ENCODE measurements around the gene HEXB. TPM values are rescaled to one million over a fixed set of nuclear protein-coding genes. Genes with fewer than 3 reads are reported as not detected.

Gene HEXB
- total and polyA plus RNA-seq, 2 of the 13 experiments (the other 11 are each of a cell fraction or from before 2014, with no cell fraction given) = 100 to 104 TPM

DNA sequence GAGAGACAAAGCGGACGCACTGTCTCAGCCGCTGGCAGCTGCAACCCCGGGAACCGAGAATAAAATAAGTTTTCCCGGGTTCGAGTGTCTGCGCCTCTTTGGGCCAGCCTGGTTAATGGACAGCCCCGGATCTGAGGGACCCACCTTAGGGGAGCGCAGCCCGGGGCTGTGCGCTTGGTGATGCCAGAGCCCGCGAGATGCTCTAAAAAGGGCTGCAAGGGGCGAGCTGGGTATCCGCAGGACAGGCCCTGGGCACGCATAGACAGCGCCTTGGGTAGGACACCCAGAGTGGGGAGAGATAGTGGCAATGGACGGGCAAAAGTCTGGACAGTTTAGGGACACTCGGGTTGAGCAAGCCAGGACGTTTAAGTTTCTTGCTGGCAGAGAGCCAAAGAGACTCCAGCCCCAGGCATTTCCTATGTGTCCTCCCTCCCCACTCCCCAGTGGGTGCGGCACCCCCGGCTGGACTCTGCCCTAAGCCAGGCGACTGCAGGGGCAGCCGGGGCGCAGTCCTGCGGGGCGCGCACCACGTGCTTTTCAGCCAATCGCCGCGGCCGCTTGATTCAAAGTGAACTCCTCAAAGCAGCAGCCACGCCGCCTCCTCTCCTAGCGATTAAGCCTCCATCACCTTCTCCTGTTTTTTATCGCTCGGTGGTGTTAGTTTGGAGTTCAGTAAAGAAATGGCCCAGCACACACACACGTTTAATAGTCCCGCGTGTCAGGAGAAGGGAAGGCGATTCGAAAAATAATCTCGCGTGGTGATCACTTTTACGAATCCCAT lies 43.9 kb upstream of the HEXB start (continued):
- TF ChIP-seq NFE2L1 (CRISPR knock-in tag; IDR thresholded peaks at IDR 0.05; ENCODE audit: borderline replicate concordance) (no peak), SNAPC2 (CRISPR knock-in tag; IDR thresholded peaks at IDR 0.05) (no peak), KDM2A (CRISPR knock-in tag; IDR thresholded peaks at IDR 0.05; ENCODE audit: borderline replicate concordance, low read depth) (peak; percentile 46; the same call in 1 of the 2 replicates), ZNF160 (CRISPR knock-in tag; IDR thresholded peaks at IDR 0.05) (no peak), SOX6 (IDR thresholded peaks at IDR 0.05) (no peak), SOX6 (CRISPR knock-in tag; IDR thresholded peaks at IDR 0.05) (peak; percentile 57), ADNP (CRISPR knock-in tag; IDR thresholded peaks at IDR 0.05) (no peak), REPIN1 (CRISPR knock-in tag; IDR thresholded peaks at IDR 0.05; ENCODE audit: borderline replicate concordance, low read depth) (no peak), TEAD2 (CRISPR knock-in tag; IDR thresholded peaks at IDR 0.05) (no peak), TEAD3 (CRISPR knock-in tag; optimal IDR thresholded peaks at IDR 0.05; ENCODE audit: borderline replicate concordance) (peak; percentile 64)
- TF ChIP-seq, protein P1, sequence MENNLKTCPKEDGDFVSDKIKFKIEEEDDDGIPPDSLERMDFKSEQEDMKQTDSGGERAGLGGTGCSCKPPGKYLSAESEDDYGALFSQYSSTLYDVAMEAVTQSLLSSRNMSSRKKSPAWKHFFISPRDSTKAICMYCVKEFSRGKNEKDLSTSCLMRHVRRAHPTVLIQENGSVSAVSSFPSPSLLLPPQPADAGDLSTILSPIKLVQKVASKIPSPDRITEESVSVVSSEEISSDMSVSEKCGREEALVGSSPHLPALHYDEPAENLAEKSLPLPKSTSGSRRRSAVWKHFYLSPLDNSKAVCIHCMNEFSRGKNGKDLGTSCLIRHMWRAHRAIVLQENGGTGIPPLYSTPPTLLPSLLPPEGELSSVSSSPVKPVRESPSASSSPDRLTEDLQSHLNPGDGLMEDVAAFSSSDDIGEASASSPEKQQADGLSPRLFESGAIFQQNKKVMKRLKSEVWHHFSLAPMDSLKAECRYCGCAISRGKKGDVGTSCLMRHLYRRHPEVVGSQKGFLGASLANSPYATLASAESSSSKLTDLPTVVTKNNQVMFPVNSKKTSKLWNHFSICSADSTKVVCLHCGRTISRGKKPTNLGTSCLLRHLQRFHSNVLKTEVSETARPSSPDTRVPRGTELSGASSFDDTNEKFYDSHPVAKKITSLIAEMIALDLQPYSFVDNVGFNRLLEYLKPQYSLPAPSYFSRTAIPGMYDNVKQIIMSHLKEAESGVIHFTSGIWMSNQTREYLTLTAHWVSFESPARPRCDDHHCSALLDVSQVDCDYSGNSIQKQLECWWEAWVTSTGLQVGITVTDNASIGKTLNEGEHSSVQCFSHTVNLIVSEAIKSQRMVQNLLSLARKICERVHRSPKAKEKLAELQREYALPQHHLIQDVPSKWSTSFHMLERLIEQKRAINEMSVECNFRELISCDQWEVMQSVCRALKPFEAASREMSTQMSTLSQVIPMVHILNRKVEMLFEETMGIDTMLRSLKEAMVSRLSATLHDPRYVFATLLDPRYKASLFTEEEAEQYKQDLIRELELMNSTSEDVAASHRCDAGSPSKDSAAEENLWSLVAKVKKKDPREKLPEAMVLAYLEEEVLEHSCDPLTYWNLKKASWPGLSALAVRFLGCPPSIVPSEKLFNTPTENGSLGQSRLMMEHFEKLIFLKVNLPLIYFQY (CRISPR knock-in tag; IDR thresholded peaks at IDR 0.05; ENCODE audit: borderline replicate concordance) = no peak
- TF ChIP-seq, protein P2, sequence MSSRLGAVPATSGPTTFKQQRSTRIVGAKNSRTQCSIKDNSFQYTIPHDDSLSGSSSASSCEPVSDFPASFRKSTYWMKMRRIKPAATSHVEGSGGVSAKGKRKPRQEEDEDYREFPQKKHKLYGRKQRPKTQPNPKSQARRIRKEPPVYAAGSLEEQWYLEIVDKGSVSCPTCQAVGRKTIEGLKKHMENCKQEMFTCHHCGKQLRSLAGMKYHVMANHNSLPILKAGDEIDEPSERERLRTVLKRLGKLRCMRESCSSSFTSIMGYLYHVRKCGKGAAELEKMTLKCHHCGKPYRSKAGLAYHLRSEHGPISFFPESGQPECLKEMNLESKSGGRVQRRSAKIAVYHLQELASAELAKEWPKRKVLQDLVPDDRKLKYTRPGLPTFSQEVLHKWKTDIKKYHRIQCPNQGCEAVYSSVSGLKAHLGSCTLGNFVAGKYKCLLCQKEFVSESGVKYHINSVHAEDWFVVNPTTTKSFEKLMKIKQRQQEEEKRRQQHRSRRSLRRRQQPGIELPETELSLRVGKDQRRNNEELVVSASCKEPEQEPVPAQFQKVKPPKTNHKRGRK (CRISPR knock-in tag; IDR thresholded peaks at IDR 0.05) = no peak
- TF ChIP-seq, protein P3, sequence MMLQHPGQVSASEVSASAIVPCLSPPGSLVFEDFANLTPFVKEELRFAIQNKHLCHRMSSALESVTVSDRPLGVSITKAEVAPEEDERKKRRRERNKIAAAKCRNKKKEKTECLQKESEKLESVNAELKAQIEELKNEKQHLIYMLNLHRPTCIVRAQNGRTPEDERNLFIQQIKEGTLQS (CRISPR knock-in tag; IDR thresholded peaks at IDR 0.05) = no peak
- TF ChIP-seq, protein P4, sequence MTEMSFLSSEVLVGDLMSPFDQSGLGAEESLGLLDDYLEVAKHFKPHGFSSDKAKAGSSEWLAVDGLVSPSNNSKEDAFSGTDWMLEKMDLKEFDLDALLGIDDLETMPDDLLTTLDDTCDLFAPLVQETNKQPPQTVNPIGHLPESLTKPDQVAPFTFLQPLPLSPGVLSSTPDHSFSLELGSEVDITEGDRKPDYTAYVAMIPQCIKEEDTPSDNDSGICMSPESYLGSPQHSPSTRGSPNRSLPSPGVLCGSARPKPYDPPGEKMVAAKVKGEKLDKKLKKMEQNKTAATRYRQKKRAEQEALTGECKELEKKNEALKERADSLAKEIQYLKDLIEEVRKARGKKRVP (CRISPR knock-in tag; IDR thresholded peaks at IDR 0.05) = no peak
- TF ChIP-seq, protein P5, sequence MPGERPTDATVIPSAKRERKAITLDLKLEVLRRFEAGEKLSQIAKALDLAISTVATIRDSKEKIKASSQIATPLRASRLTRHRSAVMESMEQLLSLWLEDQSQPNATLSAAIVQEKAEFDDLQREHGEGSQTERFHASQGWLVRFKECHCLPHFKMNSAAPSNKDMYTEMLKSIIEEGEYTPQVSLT (CRISPR knock-in tag; IDR thresholded peaks at IDR 0.05; ENCODE audit: borderline replicate concordance, low read depth) = no peak
- TF ChIP-seq, protein P6, sequence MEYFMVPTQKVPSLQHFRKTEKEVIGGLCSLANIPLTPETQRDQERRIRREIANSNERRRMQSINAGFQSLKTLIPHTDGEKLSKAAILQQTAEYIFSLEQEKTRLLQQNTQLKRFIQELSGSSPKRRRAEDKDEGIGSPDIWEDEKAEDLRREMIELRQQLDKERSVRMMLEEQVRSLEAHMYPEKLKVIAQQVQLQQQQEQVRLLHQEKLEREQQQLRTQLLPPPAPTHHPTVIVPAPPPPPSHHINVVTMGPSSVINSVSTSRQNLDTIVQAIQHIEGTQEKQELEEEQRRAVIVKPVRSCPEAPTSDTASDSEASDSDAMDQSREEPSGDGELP (IDR thresholded peaks at IDR 0.05; ENCODE audit: borderline replicate concordance, low read depth) = peak; percentile 38; the same call in 1 of the 2 replicates
- TF ChIP-seq, protein P7, sequence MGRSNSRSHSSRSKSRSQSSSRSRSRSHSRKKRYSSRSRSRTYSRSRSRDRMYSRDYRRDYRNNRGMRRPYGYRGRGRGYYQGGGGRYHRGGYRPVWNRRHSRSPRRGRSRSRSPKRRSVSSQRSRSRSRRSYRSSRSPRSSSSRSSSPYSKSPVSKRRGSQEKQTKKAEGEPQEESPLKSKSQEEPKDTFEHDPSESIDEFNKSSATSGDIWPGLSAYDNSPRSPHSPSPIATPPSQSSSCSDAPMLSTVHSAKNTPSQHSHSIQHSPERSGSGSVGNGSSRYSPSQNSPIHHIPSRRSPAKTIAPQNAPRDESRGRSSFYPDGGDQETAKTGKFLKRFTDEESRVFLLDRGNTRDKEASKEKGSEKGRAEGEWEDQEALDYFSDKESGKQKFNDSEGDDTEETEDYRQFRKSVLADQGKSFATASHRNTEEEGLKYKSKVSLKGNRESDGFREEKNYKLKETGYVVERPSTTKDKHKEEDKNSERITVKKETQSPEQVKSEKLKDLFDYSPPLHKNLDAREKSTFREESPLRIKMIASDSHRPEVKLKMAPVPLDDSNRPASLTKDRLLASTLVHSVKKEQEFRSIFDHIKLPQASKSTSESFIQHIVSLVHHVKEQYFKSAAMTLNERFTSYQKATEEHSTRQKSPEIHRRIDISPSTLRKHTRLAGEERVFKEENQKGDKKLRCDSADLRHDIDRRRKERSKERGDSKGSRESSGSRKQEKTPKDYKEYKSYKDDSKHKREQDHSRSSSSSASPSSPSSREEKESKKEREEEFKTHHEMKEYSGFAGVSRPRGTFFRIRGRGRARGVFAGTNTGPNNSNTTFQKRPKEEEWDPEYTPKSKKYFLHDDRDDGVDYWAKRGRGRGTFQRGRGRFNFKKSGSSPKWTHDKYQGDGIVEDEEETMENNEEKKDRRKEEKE (IDR thresholded peaks at IDR 0.05) = no peak

Measured in HepG2 (cell line).